ENCODE results near the gene AIFM2. TPM values are rescaled to one million over a fixed set of nuclear protein-coding genes. Genes with fewer than 3 reads are reported as not detected.

AIFM2 gene
- total RNA-seq, 2 donors from 2014 or later: 15.4 to 25.7 TPM

GRCh38 chr10:70135046-70135445, 2.4 kb upstream of the AIFM2 start:
- no peaks in the 10 kb centered on the region for H3K9me3 ChIP-seq
- intact Hi-C loops (cut with DNase I): no loop called here
- TF ChIP-seq, protein P1, sequence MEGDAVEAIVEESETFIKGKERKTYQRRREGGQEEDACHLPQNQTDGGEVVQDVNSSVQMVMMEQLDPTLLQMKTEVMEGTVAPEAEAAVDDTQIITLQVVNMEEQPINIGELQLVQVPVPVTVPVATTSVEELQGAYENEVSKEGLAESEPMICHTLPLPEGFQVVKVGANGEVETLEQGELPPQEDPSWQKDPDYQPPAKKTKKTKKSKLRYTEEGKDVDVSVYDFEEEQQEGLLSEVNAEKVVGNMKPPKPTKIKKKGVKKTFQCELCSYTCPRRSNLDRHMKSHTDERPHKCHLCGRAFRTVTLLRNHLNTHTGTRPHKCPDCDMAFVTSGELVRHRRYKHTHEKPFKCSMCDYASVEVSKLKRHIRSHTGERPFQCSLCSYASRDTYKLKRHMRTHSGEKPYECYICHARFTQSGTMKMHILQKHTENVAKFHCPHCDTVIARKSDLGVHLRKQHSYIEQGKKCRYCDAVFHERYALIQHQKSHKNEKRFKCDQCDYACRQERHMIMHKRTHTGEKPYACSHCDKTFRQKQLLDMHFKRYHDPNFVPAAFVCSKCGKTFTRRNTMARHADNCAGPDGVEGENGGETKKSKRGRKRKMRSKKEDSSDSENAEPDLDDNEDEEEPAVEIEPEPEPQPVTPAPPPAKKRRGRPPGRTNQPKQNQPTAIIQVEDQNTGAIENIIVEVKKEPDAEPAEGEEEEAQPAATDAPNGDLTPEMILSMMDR (IDR thresholded peaks at IDR 0.05): no peak
- H3K27ac ChIP-seq: no peak overlapping the region
- H3K4me1 ChIP-seq: peaks cover 4% of the 10 kb centered on the region
- DNase-seq: no peak
- no peaks in the 10 kb centered on the region for H3K36me3 ChIP-seq
- H3K9ac ChIP-seq (ENCODE audit: low read depth in 2 of 2, low read length in 2 of 2): no peak overlapping the region
- no peaks in the 10 kb centered on the region for H3K27me3 ChIP-seq
- H3K4me3 ChIP-seq: no peak overlapping the region

DNA sequence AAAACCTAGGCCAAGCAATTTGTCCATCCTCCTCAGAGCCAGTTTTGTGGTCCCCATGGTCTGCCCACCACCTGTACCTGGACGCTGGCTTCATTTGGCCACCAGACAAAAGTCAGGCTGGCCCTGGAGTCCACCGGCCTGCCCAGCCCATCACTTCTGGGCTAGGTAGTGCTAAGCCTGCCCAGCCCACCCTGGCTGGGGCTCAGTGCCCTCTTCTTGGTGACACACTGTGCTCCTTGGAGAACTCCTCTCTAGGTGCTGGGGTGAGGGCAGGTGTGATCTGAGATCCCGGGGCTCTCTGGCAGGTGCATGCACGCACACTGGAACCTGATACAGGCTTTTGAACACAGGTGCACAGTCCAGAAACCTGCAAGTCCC, 1.1 kb downstream of the AIFM2 start:
- Histone ChIP-seq H3K27me3 (no peaks in the 10 kb centered on the region), H3K4me1 (no peaks in the 10 kb centered on the region), H3K4me3 (peak overlapping the region; percentile 67), H3K27ac (no peak overlapping the region), H3K36me3 (no peaks in the 10 kb centered on the region), H3K9ac (ENCODE audit: low read depth in 2 of 2, low read length in 2 of 2) (peak overlapping the region; percentile 79 to 97), H3K9me3 (no peaks in the 10 kb centered on the region)
- DNase-seq: no peak
- intact Hi-C loops (cut with DNase I): no loop called here
- TF ChIP-seq, protein P1 (IDR thresholded peaks at IDR 0.05): no peak

- peak overlapping the region; percentile 67 for H3K4me3 ChIP-seq
- no peaks in the 10 kb centered on the region for H3K27me3 ChIP-seq
- intact Hi-C loops (cut with DNase I): no loop called here
- no peak for DNase-seq
- TF ChIP-seq, protein P1 (IDR thresholded peaks at IDR 0.05): no peak
- no peak overlapping the region for H3K27ac ChIP-seq
- H3K4me1 ChIP-seq: no peaks in the 10 kb centered on the region
- H3K9ac ChIP-seq (ENCODE audit: low read depth in 2 of 2, low read length in 2 of 2): peak overlapping the region; percentile 79 to 97
- H3K9me3 ChIP-seq: no peaks in the 10 kb centered on the region
- H3K36me3 ChIP-seq: no peaks in the 10 kb centered on the region
Observed at GRCh38 chr10:70130878-70131559, 1.6 kb downstream of the AIFM2 start.

DNA sequence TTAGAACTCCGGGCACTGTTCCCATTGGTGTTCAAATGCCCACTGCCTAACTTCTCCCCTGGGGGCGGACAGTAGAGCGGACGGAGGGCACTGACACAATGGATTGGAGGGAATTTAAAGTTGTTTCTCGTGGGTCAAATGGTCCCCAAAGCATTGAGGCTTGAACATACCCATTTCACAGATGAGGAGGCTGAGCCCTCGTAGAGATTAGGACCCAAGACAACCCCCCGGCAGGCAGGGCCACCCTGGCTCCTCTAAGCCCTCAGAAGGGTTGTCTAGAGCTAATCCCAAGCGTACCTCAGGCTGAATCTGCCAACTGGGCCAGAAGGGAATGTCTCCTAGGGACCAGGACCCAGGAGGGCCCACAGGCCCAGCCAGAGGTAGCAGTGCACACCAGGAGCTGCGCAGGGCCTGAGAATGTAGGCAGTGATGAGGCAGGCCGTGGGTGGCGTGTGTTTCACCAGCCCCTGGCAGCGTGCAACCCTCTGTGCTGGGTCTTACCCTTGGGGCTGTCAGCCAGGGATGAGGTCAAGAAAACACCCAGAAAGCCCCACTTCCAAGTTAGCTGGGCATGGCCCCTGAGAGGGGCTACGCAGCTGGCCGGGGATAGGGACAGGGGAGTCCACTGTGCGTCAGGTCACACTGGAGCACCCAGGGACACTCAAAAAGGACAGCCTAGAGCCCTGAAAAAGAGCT, 5.8 kb downstream of the AIFM2 start:
- intact Hi-C loops (cut with DNase I): no loop called here

DNA sequence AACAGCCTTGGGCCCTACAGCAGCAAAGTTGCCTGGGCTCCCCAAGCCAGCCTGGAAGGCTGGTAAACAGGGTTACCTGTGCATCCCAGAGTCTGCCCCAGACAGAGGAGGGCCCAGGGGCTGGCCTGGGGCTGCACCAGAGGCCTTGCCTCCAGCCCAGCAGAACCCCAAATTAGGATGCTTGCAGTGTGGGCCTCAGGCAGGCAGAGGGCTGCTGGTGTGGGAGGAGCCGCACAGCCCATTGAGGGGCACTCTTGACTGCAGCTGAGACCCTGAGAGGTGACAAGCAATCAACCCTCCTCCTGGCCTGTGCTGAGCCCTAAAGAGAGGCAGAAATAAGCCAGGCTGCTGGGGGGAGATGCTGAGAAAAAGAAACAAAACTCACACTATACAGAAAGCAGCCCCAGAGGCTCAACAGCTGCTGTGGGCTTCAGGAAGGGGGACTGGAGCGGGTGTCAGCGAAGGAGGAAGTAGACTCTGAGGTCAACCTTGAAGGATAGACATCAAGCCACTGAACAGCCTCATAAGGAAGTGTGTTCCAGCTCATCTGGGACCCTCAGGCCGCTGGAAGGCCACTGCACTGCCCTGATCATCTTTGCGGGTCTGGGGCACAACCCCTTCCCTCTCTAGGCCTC, 6.6 kb downstream of the AIFM2 start:
- no peak for DNase-seq
- no peak overlapping the region for H3K9ac ChIP-seq (ENCODE audit: low read depth in 2 of 2, low read length in 2 of 2)
- TF ChIP-seq, protein P1 (IDR thresholded peaks at IDR 0.05): no peak
- H3K27ac ChIP-seq: no peak overlapping the region
- intact Hi-C loops (cut with DNase I): no loop called here
- H3K36me3 ChIP-seq: no peaks in the 10 kb centered on the region
- H3K9me3 ChIP-seq: no peaks in the 10 kb centered on the region
- H3K27me3 ChIP-seq: no peaks in the 10 kb centered on the region
- H3K4me3 ChIP-seq: no peak overlapping the region
- H3K4me1 ChIP-seq: no peaks in the 10 kb centered on the region

More for the DNA sequence above, 5.8 kb downstream of the AIFM2 start:
- Histone ChIP-seq H3K9ac (ENCODE audit: low read depth in 2 of 2, low read length in 2 of 2) (no peak overlapping the region), H3K36me3 (no peaks in the 10 kb centered on the region), H3K27me3 (no peaks in the 10 kb centered on the region), H3K4me1 (no peaks in the 10 kb centered on the region), H3K9me3 (no peaks in the 10 kb centered on the region), H3K27ac (no peak overlapping the region), H3K4me3 (no peak overlapping the region)
- DNase-seq: no peak
- TF ChIP-seq, protein P1 (IDR thresholded peaks at IDR 0.05): no peak
